Caco-2 (cell line): ENCODE data around the gene PRKG2. TPM values are rescaled to one million over a fixed set of nuclear protein-coding genes. Genes with fewer than 3 reads are reported as not detected.
"Not testable (repeated sequence)": the region's sequence is repeated elsewhere in the genome, so short reads cannot be mapped to it uniquely, and the experiment has no call there.

Experiments used
- BruUV-seq: library from RNA; stranded (reverse); fragments of 400-500 nt; replicated peaks from 2 replicates; lab custom pipeline; 2021; lab: Mats Ljungman, UMichigan
- CTCF ChIA-PET: fragments of 300-600 bp; sonication (Branson Sonifier 250); formaldehyde crosslinking; loops from one replicate; lab custom pipeline; 2022; ENCODE audit warnings: antibody characterized with exemption; lab: Charles Lee
- POLR2A ChIA-PET: fragments of 300-600 bp; sonication (Branson Sonifier 250); formaldehyde crosslinking; loops from one replicate; lab custom pipeline; 2022; ENCODE audit warnings: antibody characterized with exemption; lab: Charles Lee
- DNase-seq, 2 experiments: peaks; one replicate each; pipeline versions ENCODE4 v3.0.0 to v3.0.0-alpha.2; 2020 to 2022
- H3K27me3 ChIP-seq: replicated peaks from 2 replicates; pipeline ENCODE4 v1.6.0; 2011; ENCODE audit warnings: low read length; ENCODE audit not compliant: control insufficient read depth, insufficient read depth
- H3K36me3 ChIP-seq: 2 replicates; pipeline ENCODE4 v1.5.1; 2011; ENCODE audit warnings: low read length; ENCODE audit not compliant: control insufficient read depth, insufficient read depth
- H3K4me1 ChIP-seq: fragments of 250-450 bp; sonication (Bioruptor Pico); 2 replicates; pipeline ENCODE4 v1.5.1; 2020; ENCODE audit warnings: mild to moderate bottlenecking
- H3K4me3 ChIP-seq: 2 replicates; pipeline ENCODE4 v1.5.1; 2011; ENCODE audit warnings: low read depth, mild to moderate bottlenecking, control low read depth, low read length
- H3K9me3 ChIP-seq: fragments of 250-450 bp; sonication (Bioruptor Pico); 2 replicates; pipeline ENCODE4 v1.5.1; 2020; ENCODE audit warnings: mild to moderate bottlenecking, moderate library complexity
- H3K27ac Mint-ChIP-seq: one replicate; pipeline ENCODE4 v1.8.0; 2022; ENCODE audit warnings: mixed read lengths; ENCODE audit not compliant: unreplicated experiment
- H3K27me3 Mint-ChIP-seq: one replicate; pipeline ENCODE4 v1.8.0; 2022; ENCODE audit warnings: mixed read lengths; ENCODE audit not compliant: insufficient read depth, unreplicated experiment
- H3K36me3 Mint-ChIP-seq: one replicate; pipeline ENCODE4 v1.8.0; 2022; ENCODE audit warnings: mild to moderate bottlenecking, mixed read lengths; ENCODE audit not compliant: insufficient read depth, unreplicated experiment
- H3K4me1 Mint-ChIP-seq: one replicate; pipeline ENCODE4 v1.8.0; 2022; ENCODE audit warnings: low read depth, mixed read lengths; ENCODE audit not compliant: unreplicated experiment
- H3K4me3 Mint-ChIP-seq: one replicate; pipeline ENCODE4 v1.8.0; 2022; ENCODE audit warnings: mild to moderate bottlenecking, moderate library complexity, mixed read lengths; ENCODE audit not compliant: unreplicated experiment
- H3K9me3 Mint-ChIP-seq: one replicate; pipeline ENCODE4 v1.8.0; 2022; ENCODE audit warnings: mixed read lengths; ENCODE audit not compliant: unreplicated experiment
- intact Hi-C: fragments of 100-400 bp; cut with micrococcal nuclease; formaldehyde crosslinking; loops from one replicate; pipeline ENCODE4 v1.10.0; 2022; ENCODE audit not compliant: unreplicated experiment
- total RNA-seq: library from RNA; stranded (reverse); gene quantifications from 2 replicates; pipeline ENCODE4 v1.2.3, GENCODE V29; 2022
- TF ChIP-seq, protein P1 (sequence below), 2 experiments: fragments of 200-600 bp in 1 of 2; IDR thresholded peaks; 1 replicate in 1 of 2; 2 replicates in 1 of 2; pipeline versions ENCODE4 v1.5.1 to v1.8.0; 2011 to 2022; ENCODE audit warnings: antibody characterized with exemption in 1 of 2, control low read depth in 1 of 2, inconsistent platforms in 1 of 2, low read depth in 1 of 2, low read length in 1 of 2, mild to moderate bottlenecking in 1 of 2, moderate library complexity in 1 of 2; ENCODE audit not compliant: insufficient read depth in 1 of 2, severe bottlenecking in 1 of 2, unreplicated experiment in 1 of 2

PRKG2 gene
- total RNA-seq, 1 experiment from 2014 or later, result 5.6 TPM

DNA sequence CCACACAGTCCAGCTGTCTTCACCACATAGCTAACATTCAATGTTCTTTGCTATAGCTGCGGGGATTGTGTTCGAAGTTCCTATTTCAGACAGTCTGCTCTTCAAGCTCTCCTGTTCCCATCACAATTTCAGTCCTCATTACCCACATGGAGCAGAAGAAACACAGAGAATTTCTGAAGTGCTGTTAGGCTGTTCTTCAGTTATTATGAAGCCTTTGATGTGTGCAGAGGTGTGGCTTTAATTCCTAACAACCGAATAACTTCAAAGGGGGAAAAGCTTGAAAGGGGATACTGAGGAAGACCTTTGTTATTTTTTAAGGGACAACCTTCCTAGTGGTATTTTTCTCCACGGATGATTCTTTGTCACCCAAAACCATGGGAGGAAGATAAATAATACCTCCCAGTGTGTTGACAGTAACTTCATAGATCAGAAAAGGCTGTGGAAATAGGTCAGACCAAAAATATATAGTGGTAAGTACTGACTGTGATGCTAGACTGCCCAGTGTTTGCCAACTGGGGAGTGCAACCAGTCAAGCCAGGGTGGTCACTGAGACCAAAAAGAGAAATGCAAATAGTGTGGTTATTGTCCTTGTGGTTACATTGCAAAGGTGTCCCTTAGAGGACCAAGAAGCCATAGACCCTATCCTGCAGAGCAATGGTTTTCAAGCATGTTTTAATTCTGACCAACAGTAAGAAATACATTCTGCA, 52.1 kb downstream of the PRKG2 start:
- H3K4me1 ChIP-seq, result peaks cover 21% of the 10 kb centered on the region
- H3K9me3 ChIP-seq, result no peaks in the 10 kb centered on the region; the same call in 1 of the 2 replicates
- ChIA-PET POLR2A (no interaction called here), CTCF (no interaction called here)
- H3K27me3 Mint-ChIP-seq, result no peaks in the 10 kb centered on the region
- TF ChIP-seq, protein P1, sequence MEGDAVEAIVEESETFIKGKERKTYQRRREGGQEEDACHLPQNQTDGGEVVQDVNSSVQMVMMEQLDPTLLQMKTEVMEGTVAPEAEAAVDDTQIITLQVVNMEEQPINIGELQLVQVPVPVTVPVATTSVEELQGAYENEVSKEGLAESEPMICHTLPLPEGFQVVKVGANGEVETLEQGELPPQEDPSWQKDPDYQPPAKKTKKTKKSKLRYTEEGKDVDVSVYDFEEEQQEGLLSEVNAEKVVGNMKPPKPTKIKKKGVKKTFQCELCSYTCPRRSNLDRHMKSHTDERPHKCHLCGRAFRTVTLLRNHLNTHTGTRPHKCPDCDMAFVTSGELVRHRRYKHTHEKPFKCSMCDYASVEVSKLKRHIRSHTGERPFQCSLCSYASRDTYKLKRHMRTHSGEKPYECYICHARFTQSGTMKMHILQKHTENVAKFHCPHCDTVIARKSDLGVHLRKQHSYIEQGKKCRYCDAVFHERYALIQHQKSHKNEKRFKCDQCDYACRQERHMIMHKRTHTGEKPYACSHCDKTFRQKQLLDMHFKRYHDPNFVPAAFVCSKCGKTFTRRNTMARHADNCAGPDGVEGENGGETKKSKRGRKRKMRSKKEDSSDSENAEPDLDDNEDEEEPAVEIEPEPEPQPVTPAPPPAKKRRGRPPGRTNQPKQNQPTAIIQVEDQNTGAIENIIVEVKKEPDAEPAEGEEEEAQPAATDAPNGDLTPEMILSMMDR (IDR thresholded peaks at IDR 0.05; ENCODE audit: insufficient read depth in 1 of 2, low read depth in 1 of 2, low read length in 1 of 2, severe bottlenecking in 1 of 2, unreplicated experiment in 1 of 2), result no peak
- H3K27ac Mint-ChIP-seq, result no peak overlapping the region
- no peaks in the 10 kb centered on the region for H3K36me3 Mint-ChIP-seq
- H3K4me1 Mint-ChIP-seq, result peaks cover 6% of the 10 kb centered on the region
- H3K27me3 ChIP-seq, result no peaks in the 10 kb centered on the region
- DNase-seq, result no peak
- no peaks in the 10 kb centered on the region for H3K36me3 ChIP-seq
- no peaks in the 10 kb centered on the region for H3K9me3 Mint-ChIP-seq
- no TSS peak for BruUV-seq
- H3K4me3 ChIP-seq, result no peak overlapping the region
- intact Hi-C loops, result no loop called here
- no peak overlapping the region for H3K4me3 Mint-ChIP-seq

DNA sequence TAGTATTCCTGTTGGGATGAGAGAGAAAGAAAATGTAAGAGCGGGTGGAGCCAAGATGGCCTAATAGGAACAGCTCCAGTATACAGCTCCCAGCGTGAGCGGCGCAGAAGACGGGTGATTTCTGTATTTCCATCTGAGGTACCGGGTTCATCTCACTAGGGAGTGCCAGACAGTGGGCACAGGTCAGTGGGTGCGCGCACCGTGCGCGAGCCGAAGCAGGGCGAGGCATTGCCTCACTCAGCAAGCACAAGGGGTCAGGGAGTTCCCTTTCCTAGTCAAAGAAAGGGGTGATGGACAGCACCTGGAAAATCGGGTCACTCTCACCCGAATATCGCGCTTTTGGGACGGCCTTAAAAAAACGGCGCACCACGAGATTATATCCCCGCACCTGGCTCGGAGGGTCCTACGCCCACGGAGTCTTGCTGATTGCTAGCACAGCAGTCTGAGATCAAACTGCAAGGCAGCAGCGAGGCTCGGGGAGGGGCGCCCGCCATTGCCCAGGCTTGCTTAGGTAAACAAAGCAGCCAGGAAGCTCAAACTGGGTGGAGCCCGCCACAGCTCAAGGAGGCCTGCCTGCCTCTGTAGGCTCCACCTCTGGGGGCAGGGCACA, 61.2 kb downstream of the PRKG2 start:
- BruUV-seq, result not testable (repeated sequence)

DNA sequence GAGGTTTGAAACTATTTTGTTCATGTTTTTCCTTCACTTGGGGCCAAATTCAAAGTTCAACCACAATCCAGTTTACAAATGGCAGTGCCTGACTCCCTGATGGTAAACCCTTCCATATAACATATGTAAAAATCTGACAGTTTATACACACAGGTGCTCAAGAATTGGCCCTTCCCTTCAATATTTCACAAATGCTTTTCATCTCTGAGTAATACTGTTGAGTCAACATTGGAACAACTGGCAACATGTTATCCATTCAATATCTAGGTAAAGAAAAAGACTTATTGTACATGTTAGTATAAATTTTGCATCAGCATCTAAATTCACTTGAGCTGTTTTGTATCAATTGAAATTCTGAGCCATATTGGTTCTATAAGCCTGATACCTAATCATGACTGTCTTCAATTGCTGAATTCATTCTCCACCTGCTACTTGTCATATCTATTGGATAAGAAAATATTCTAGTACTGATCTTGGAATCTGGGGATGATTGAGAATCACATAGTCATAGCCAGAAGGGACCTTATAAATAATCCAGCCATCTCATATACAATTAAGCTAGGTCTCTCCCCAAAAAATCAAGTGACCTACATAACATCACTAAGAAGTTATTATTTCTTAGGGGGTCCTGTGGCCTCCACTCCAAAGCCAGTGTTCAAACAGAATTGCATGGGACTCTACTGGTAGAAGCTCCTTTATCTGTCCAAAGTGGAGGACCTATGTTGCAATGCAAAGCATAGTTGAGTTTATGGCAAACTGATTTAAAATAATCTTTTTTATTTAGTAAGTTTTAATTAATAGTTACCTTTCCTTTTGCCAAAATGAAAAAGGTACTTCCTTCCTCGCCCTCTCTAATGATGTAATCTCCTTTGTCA, 61.9 kb downstream of the PRKG2 start:
- Histone ChIP-seq H3K4me1 (no peaks in the 10 kb centered on the region; the same call in 1 of the 2 replicates), H3K9me3 (no peaks in the 10 kb centered on the region), H3K36me3 (no peaks in the 10 kb centered on the region), H3K27me3 (no peaks in the 10 kb centered on the region), H3K4me3 (peak overlapping the region; percentile 36)
- POLR2A ChIA-PET, result no interaction called here
- TF ChIP-seq, protein P1 (IDR thresholded peaks at IDR 0.05; ENCODE audit: insufficient read depth in 1 of 2, low read depth in 1 of 2, low read length in 1 of 2, severe bottlenecking in 1 of 2, unreplicated experiment in 1 of 2), result no peak
- peaks cover 11% of the 10 kb centered on the region for H3K9me3 Mint-ChIP-seq
- CTCF ChIA-PET, result no interaction called here
- BruUV-seq, result TSS peak; percentile 69
- peak overlapping the region; percentile 88 for H3K27ac Mint-ChIP-seq
- intact Hi-C loops, result loop anchor here (1.0 kb wide), 1 partner anchor 198 kb away; no protein-coding TSS in a partner anchor
- peak in 1 of 2 experiments; percentile 3 for DNase-seq
- no peaks in the 10 kb centered on the region for H3K4me1 Mint-ChIP-seq
- peak overlapping the region; percentile 81 for H3K4me3 Mint-ChIP-seq
- no peaks in the 10 kb centered on the region for H3K27me3 Mint-ChIP-seq
- H3K36me3 Mint-ChIP-seq, result no peaks in the 10 kb centered on the region

More for the DNA sequence above, 61.2 kb downstream of the PRKG2 start:
- CTCF ChIA-PET, POLR2A ChIA-PET, H3K4me1 ChIP-seq, H3K36me3 ChIP-seq, H3K9me3 ChIP-seq, H3K27me3 ChIP-seq, H3K36me3 Mint-ChIP-seq, H3K27me3 Mint-ChIP-seq, H3K4me1 Mint-ChIP-seq: not testable (repeated sequence)
- Mint-ChIP-seq H3K4me3 (peak overlapping the region; percentile 81), H3K9me3 (peaks cover 11% of the 10 kb centered on the region), H3K27ac (peak overlapping the region; percentile 88)
- peak overlapping the region; percentile 36 for H3K4me3 ChIP-seq
- intact Hi-C loops, result loop anchor here (1.0 kb wide), 1 partner anchor 197 kb away; no protein-coding TSS in a partner anchor
- peak; percentile 57 to 67 for DNase-seq
